SH-SY5Y (cell line): Measurements from ENCODE around the gene ZNF598.

Experiments used
- GATA2 ChIP-seq: IDR thresholded peaks from 2 replicates; pipeline ENCODE4 v1.6.1; 2011; ENCODE audit warnings: mild to moderate bottlenecking, low read depth, low read length
- GATA3 ChIP-seq: IDR thresholded peaks from 2 replicates; pipeline ENCODE4 v1.6.1; 2011; ENCODE audit warnings: low read depth, mild to moderate bottlenecking, low read length, moderate library complexity

DNA sequence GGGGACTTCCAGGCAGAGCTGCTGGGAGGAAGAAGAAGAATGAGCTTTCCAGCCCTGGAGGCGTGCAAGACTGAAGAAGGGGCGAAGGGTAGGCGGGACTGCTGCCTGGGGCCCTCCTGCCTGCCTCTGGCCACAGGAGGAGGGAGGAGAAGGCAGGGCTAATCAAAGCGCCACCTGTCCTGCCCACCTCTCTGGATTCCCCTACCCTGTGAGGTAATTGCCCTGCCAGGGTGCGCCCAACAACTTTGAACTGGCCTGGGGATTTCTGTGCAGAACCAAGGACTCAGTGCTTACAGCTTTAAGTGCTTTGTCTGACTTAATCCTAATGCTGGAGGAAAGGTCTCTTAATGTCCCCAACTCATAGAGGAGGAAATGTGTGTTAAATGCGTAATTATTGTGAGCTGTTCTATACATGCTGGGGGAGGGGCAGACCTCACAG is 28.2 kb downstream of the ZNF598 start, which contains the start of gene NOXO1:
- TF ChIP-seq GATA2, result no peak
- no peak for TF ChIP-seq GATA3
